K562 (cell line): ENCODE results near the gene PODXL. TPM values are rescaled to one million over a fixed set of nuclear protein-coding genes. Genes with fewer than 3 reads are reported as not detected.

Source experiments
- CAMTA2 ChIP-seq: fragments of 250-450 bp; sonication (Bioruptor Pico); conservative IDR thresholded peaks from 2 replicates; pipeline ENCODE4 v1.5.1; 2022
- CREBBP ChIP-seq: IDR thresholded peaks from one replicate; pipeline ENCODE4 v1.6.1; 2012; ENCODE audit warnings: low read depth, mild to moderate bottlenecking, control low read depth, inconsistent platforms, low read length
- CSDE1 ChIP-seq, 2 experiments: fragments of 450-650 bp; IDR thresholded peaks; 2 replicates each; pipeline ENCODE4 v1.6.1; 2016; ENCODE audit warnings: mild to moderate bottlenecking in 1 of 2
- E4F1 ChIP-seq: fragments of 250-450 bp; sonication (Bioruptor Pico); IDR thresholded peaks from 2 replicates; pipeline ENCODE4 v1.5.0; 2021; ENCODE audit warnings: mild to moderate bottlenecking, borderline replicate concordance
- GATAD2A ChIP-seq: fragments of 450-650 bp; IDR thresholded peaks from 2 replicates; pipeline ENCODE4 v1.6.1; 2017
- GTF2E2 ChIP-seq: fragments of 200-800 bp; sonication (Bioruptor generic); IDR thresholded peaks from 2 replicates; pipeline ENCODE4 v1.6.1; 2016; ENCODE audit warnings: missing genetic modification characterization, missing compliant biosample characterization
- KLF10 ChIP-seq: fragments of 250-450 bp; sonication (Bioruptor Pico); IDR thresholded peaks from 2 replicates; pipeline ENCODE4 v1.6.1; 2021; ENCODE audit warnings: matching md5 sums
- PATZ1 ChIP-seq: fragments of 250-450 bp; sonication (Bioruptor Pico); IDR thresholded peaks from 2 replicates; pipeline ENCODE4 v1.5.0; 2020; ENCODE audit warnings: mild to moderate bottlenecking, borderline replicate concordance
- RCOR1 ChIP-seq, 2 experiments: IDR thresholded peaks; 2 replicates each; pipeline ENCODE4 v1.6.1; 2012; ENCODE audit warnings: low read depth in 2 of 2, low read length in 2 of 2, borderline replicate concordance in 1 of 2, improper control_type of control experiment in 1 of 2
- SRF ChIP-seq, 2 experiments: fragments of 250-450, 450-650 bp in 1 of 2; sonication (Bioruptor Pico) in 1 of 2; sonication (generic) in 1 of 2; formaldehyde crosslinking; IDR thresholded peaks; 2 replicates each; pipeline versions ENCODE4 v1.5.0 to v1.5.1; 2020 to 2022; ENCODE audit warnings: mild to moderate bottlenecking in 1 of 2, missing genetic modification reagents in 1 of 2
- TCF15 ChIP-seq: fragments of 250-450 bp; sonication (Bioruptor Pico); IDR thresholded peaks from 2 replicates; pipeline ENCODE4 v1.8.0; 2022; ENCODE audit warnings: moderate library complexity, mild to moderate bottlenecking, inconsistent platforms
- TRIM28 ChIP-seq: fragments of 450-650 bp; IDR thresholded peaks from 2 replicates; pipeline ENCODE4 v1.6.1; 2017
- ZC3H4 ChIP-seq: sonication (generic); formaldehyde crosslinking; IDR thresholded peaks from 2 replicates; pipeline ENCODE4 v1.9.0; 2021; ENCODE audit warnings: missing genetic modification reagents, borderline replicate concordance
- ZNF121 ChIP-seq: sonication (generic); formaldehyde crosslinking; conservative IDR thresholded peaks from 2 replicates; pipeline ENCODE4 v1.8.0; 2022; ENCODE audit warnings: missing genetic modification reagents
- ZNF239 ChIP-seq: fragments of 250-450 bp; sonication (Bioruptor Pico); IDR thresholded peaks from 2 replicates; pipeline ENCODE4 v1.4.0; 2020; ENCODE audit warnings: mild to moderate bottlenecking
- ZNF277 ChIP-seq: fragments of 250-450 bp; sonication (Bioruptor Pico); IDR thresholded peaks from 2 replicates; pipeline ENCODE4 v1.8.0; 2022; ENCODE audit warnings: inconsistent platforms, mild to moderate bottlenecking, moderate library complexity, borderline replicate concordance
- ZNF639 ChIP-seq, 2 experiments: fragments of 200-800 bp in 1 of 2; sonication (Bioruptor generic) in 1 of 2; sonication (generic) in 1 of 2; formaldehyde crosslinking in 1 of 2; IDR thresholded peaks in 1 of 2; conservative IDR thresholded peaks in 1 of 2; 2 replicates each; pipeline versions ENCODE4 v1.5.0 to v1.6.1; 2016 to 2020; ENCODE audit warnings: missing compliant biosample characterization in 1 of 2, missing genetic modification characterization in 1 of 2, missing genetic modification reagents in 1 of 2
- ZNF764 ChIP-seq: fragments of 250-450 bp; sonication (Bioruptor Pico); IDR thresholded peaks from 2 replicates; pipeline ENCODE4 v1.4.0; 2020; ENCODE audit warnings: low read depth, mild to moderate bottlenecking, moderate library complexity
- polyA plus RNA-seq, 8 experiments: library from polyadenylated mRNA; depleted of rRNA in 4 of 8; stranded (reverse) in 5 of 8; unstranded in 3 of 8; fragments of >200 nt; fragmentation: Nextera tagmentation in 2 of 8; fragmentation: Illumina TruSeq in 1 of 8; extraction: Ambion mirVana in 2 of 8; extraction: Trizol in 1 of 8; gene quantifications; 2 replicates each; pipeline versions ENCODE4 v1.2.1 to v1.2.3, GENCODE V29; 2011 to 2014; ENCODE audit warnings: inconsistent platforms in 1 of 8, missing spikeins in 1 of 8
- total RNA-seq, 7 experiments: library from RNA; depleted of rRNA in 6 of 7; stranded (reverse); fragments of >200 nt in 6 of 7; fragmentation: Illumina TruSeq in 2 of 7; extraction: Trizol in 2 of 7; gene quantifications; 2 replicates each; pipeline versions ENCODE4 v1.2.1 to v1.2.3, GENCODE V29; 2011 to 2021; ENCODE audit warnings: low replicate concordance in 1 of 7

PODXL gene
- total and polyA plus RNA-seq, 9 of the 15 experiments (the other 6 are each of a cell fraction or from before 2014, with no cell fraction given), result 0.01 to 0.73 (median 0.07) TPM

- TF ChIP-seq ZNF277, result no peak
- no peak for TF ChIP-seq TCF15 (CRISPR knock-in tag)
- no peak for TF ChIP-seq TRIM28
- no peak for TF ChIP-seq SRF (CRISPR knock-in tag; IDR thresholded peaks at IDR 0.05)
- no peak for TF ChIP-seq KLF10 (CRISPR knock-in tag)
- no peak for TF ChIP-seq CREBBP
- no peak for TF ChIP-seq CAMTA2 (CRISPR knock-in tag)
- TF ChIP-seq ZNF239 (CRISPR knock-in tag), result no peak
- TF ChIP-seq CSDE1 (IDR thresholded peaks at IDR 0.05), result no peak; a peak in 1 of 4 replicates
- no peak for TF ChIP-seq GATAD2A
- TF ChIP-seq ZNF764 (CRISPR knock-in tag), result no peak
- TF ChIP-seq ZNF121, result no peak; the same call in 1 of the 2 replicates
- no peak for TF ChIP-seq E4F1 (CRISPR knock-in tag)
- TF ChIP-seq GTF2E2 (tag), result no peak
- no peak for TF ChIP-seq ZC3H4
- TF ChIP-seq RCOR1 (IDR thresholded peaks at IDR 0.05; ENCODE audit: borderline replicate concordance in 1 of 2, low read depth in 2 of 2, low read length in 2 of 2), result peak in 1 of 2 experiments; percentile 68; a peak in 1 of 4 replicates
- no peak for TF ChIP-seq ZNF639 (CRISPR knock-in tag; conservative IDR thresholded peaks at IDR 0.05 in 1 of 2, IDR thresholded peaks at IDR 0.05 in 1 of 2)
- TF ChIP-seq PATZ1 (CRISPR knock-in tag), result no peak
These were observed 9.8 kb downstream of the PODXL start (continued) for GRCh38 chr7:131546583-131547141.
